Loucy (cell line): ENCODE results near the gene VPS26A.

Experiments used
- H2AFZ ChIP-seq: fragments of 200-600 bp; sonication (generic); 2 replicates; pipeline ENCODE4 v1.6.0; 2016; ENCODE audit warnings: antibody characterized with exemption, mild to moderate bottlenecking, low read length, moderate library complexity
- H3F3A ChIP-seq: fragments of 200-600 bp; 2 replicates; pipeline ENCODE4 v1.6.0; 2016; ENCODE audit warnings: antibody characterized with exemption, low read depth, mild to moderate bottlenecking
- H3K27me3 ChIP-seq: fragments of 200-600 bp; sonication (generic); 2 replicates; pipeline ENCODE4 v1.6.1; 2014; ENCODE audit warnings: low read length, mild to moderate bottlenecking; ENCODE audit not compliant: insufficient read depth, poor library complexity, severe bottlenecking
- H3K36me3 ChIP-seq: fragments of 200-600 bp; sonication (generic); 2 replicates; pipeline ENCODE4 v1.6.1; 2016; ENCODE audit warnings: low read length; ENCODE audit not compliant: insufficient read depth
- H3K4me1 ChIP-seq: fragments of 200-600 bp; sonication (generic); 2 replicates; pipeline ENCODE4 v1.5.1; 2014; ENCODE audit warnings: low read length, mild to moderate bottlenecking; ENCODE audit not compliant: insufficient read depth, poor library complexity, severe bottlenecking
- H3K4me2 ChIP-seq: fragments of 200-600 bp; sonication (generic); 2 replicates; pipeline ENCODE4 v1.6.0; 2014; ENCODE audit warnings: antibody characterized with exemption, low read length, low read depth, mild to moderate bottlenecking; ENCODE audit not compliant: poor library complexity, severe bottlenecking
- H3K4me3 ChIP-seq: fragments of 200-600 bp; sonication (generic); 2 replicates; pipeline ENCODE4 v1.5.1; 2014; ENCODE audit warnings: low read length, mild to moderate bottlenecking, mixed read lengths; ENCODE audit not compliant: poor library complexity, severe bottlenecking
- H3K79me2 ChIP-seq: fragments of 200-600 bp; sonication (generic); 2 replicates; pipeline ENCODE4 v1.6.1; 2014; ENCODE audit warnings: low read length; ENCODE audit not compliant: insufficient read depth
- H3K9ac ChIP-seq: fragments of 200-600 bp; sonication (generic); 2 replicates; pipeline ENCODE4 v1.6.0; 2014; ENCODE audit warnings: mild to moderate bottlenecking, low read depth, low read length, moderate library complexity; ENCODE audit not compliant: poor library complexity, severe bottlenecking
- H3K9me2 ChIP-seq: fragments of 200-600 bp; sonication (generic); replicated peaks from 2 replicates; pipeline ENCODE4 v1.6.1; 2016; ENCODE audit warnings: low read depth, low read length, mixed read lengths
- H3K9me3 ChIP-seq: fragments of 200-600 bp; sonication (generic); 2 replicates; pipeline ENCODE4 v1.6.1; 2014; ENCODE audit warnings: mild to moderate bottlenecking, antibody characterized with exemption, low read length, low read depth; ENCODE audit not compliant: insufficient read depth
- H4K20me1 ChIP-seq: fragments of 200-600 bp; sonication (generic); 2 replicates; pipeline ENCODE4 v1.6.0; 2014; ENCODE audit warnings: antibody characterized with exemption, low read length, mild to moderate bottlenecking; ENCODE audit not compliant: insufficient read depth, poor library complexity, severe bottlenecking
- EZH2phosphoT487 ChIP-seq: fragments of 200-600 bp; IDR thresholded peaks from 2 replicates; pipeline ENCODE4 v1.6.1; 2018; ENCODE audit warnings: antibody characterized with exemption, mild to moderate bottlenecking, moderate library complexity, borderline replicate concordance
- TF ChIP-seq, protein P1 (sequence below): fragments of 200-600 bp; sonication (generic); conservative IDR thresholded peaks from 2 replicates; pipeline ENCODE4 v1.5.1; 2014; ENCODE audit warnings: mild to moderate bottlenecking, antibody characterized with exemption, low read length

Gene VPS26A

DNA sequence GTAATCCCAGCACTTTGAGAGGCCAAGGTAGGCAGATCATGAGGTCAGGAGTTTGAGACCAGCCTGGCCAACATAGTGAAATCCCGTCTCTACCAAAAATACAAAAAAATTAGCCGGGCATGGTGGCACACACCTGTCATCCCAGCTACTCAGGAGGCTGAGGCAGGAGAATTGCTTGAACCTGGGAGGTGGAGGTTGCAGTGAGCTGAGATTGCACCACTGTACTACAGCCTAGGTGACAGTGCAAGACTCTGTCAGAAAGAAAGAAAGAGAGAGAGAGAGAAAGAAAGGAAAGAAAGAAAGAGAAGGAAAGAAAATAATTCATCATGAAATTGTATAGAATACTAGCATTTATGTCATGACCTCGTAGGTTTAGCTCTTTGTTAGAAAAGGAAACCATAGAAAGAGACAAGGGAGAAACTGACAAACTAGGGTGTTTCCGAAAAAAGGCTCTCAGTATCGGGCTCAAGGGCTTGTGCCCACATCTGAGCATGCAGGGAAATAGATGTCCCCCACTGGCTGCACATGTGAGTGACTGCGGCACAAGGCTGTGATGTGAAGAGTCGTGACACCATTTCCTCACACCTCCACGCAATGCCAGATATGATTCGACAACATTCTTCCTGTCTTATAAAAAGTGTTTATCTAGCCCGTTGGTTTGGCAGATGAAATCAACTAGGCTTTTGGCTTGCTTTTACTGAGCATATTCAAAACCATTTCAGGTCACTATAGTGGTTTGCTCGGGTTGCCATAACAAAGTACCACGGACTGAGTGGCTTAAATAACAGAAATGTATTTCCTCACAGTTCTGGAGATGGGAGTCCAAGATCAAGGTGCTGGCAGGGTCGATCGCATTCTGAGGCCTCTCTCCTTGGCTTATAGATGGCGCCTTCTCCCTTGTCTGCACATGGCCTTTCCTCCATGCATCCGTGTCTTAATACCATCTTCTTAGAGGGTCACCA lies 34.1 kb upstream of the VPS26A start:
- H2AFZ ChIP-seq = peak overlapping the region; percentile 8; the same call in 1 of the 2 replicates
- no peaks in the 10 kb centered on the region for H3K9me2 ChIP-seq
- H3K4me3 ChIP-seq = peak overlapping the region; percentile 84

DNA sequence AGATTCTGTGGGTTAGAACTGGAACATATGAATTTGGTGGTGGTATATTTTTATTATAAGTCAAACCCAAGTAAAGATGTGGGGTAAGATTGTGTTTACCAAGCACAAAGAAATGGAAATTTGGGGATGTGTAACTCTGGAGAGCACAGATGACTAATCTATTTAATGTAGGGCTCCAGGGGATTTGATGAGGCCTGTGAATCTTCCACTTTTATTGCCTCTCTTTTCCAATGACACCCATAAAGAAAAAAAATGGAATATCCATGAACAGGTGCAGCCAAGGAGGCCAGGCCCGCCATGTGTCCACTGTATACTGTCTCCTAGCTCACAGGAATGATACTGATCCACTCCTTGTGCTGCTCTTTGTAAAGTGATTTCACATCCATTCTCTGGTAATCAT lies 33.3 kb upstream of the VPS26A start:
- Histone ChIP-seq H3K9me3 (no peaks in the 10 kb centered on the region), H3K4me1 (peaks cover 49% of the 10 kb centered on the region), H4K20me1 (no peaks in the 10 kb centered on the region), H3K36me3 (no peaks in the 10 kb centered on the region), H3K4me2 (peak overlapping the region; percentile 99), H3K27me3 (no peaks in the 10 kb centered on the region), H3F3A (no peaks in the 10 kb centered on the region), H3K79me2 (peaks cover 24% of the 10 kb centered on the region), H3K9me2 (no peaks in the 10 kb centered on the region), H2AFZ (no peak overlapping the region), H3K4me3 (peak overlapping the region; percentile 84), H3K9ac (peak overlapping the region; percentile 35)
- no peak for TF ChIP-seq EZH2phosphoT487
- TF ChIP-seq, protein P1, sequence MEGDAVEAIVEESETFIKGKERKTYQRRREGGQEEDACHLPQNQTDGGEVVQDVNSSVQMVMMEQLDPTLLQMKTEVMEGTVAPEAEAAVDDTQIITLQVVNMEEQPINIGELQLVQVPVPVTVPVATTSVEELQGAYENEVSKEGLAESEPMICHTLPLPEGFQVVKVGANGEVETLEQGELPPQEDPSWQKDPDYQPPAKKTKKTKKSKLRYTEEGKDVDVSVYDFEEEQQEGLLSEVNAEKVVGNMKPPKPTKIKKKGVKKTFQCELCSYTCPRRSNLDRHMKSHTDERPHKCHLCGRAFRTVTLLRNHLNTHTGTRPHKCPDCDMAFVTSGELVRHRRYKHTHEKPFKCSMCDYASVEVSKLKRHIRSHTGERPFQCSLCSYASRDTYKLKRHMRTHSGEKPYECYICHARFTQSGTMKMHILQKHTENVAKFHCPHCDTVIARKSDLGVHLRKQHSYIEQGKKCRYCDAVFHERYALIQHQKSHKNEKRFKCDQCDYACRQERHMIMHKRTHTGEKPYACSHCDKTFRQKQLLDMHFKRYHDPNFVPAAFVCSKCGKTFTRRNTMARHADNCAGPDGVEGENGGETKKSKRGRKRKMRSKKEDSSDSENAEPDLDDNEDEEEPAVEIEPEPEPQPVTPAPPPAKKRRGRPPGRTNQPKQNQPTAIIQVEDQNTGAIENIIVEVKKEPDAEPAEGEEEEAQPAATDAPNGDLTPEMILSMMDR = no peak

More for the DNA sequence above, 34.1 kb upstream of the VPS26A start:
- H4K20me1 ChIP-seq = no peaks in the 10 kb centered on the region
- H3K27me3 ChIP-seq = no peaks in the 10 kb centered on the region
- no peaks in the 10 kb centered on the region for H3K36me3 ChIP-seq
- peak overlapping the region; percentile 99 for H3K4me2 ChIP-seq
- no peaks in the 10 kb centered on the region for H3F3A ChIP-seq
- H3K4me1 ChIP-seq = peaks cover 49% of the 10 kb centered on the region
- H3K9ac ChIP-seq = peak overlapping the region; percentile 35
- H3K79me2 ChIP-seq = peaks cover 24% of the 10 kb centered on the region
- TF ChIP-seq EZH2phosphoT487 = no peak
- TF ChIP-seq, protein P1 = no peak
- H3K9me3 ChIP-seq = no peaks in the 10 kb centered on the region

DNA sequence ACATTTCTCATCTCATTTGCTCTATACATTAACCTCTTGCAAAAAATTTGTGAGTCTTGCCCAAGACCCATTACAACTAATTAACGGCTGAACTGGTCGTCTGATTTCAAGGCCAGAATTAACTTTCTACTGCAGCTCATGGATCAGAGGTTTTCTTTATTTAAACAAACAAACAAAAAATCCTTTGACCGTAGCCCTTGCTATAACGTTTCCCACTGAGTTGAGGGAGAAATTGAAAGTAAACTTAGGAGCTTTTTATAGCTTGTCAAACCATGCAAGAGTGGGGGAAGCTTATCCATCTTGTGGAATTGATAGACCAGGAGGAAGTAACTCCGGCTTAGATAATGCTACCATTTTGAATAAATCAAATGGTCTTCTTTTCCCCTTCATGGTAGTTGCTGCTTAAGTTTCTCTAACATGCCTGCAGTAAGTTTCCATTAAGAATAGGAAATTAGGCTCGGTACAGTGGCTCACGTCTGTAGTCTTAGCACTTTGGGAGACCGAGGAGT lies 32.8 kb upstream of the VPS26A start:
- TF ChIP-seq, protein P1 = no peak
- TF ChIP-seq EZH2phosphoT487 = no peak
- Histone ChIP-seq H3K4me3 (peak overlapping the region; percentile 84), H3K4me2 (peak overlapping the region; percentile 99)

More for the DNA sequence above, 32.8 kb upstream of the VPS26A start:
- Histone ChIP-seq H3K36me3 (no peaks in the 10 kb centered on the region), H3K79me2 (peaks cover 24% of the 10 kb centered on the region), H3K4me1 (peaks cover 45% of the 10 kb centered on the region), H3F3A (no peaks in the 10 kb centered on the region), H2AFZ (no peak overlapping the region), H3K9ac (peak overlapping the region; percentile 35), H3K9me3 (no peaks in the 10 kb centered on the region), H3K9me2 (no peaks in the 10 kb centered on the region), H3K27me3 (no peaks in the 10 kb centered on the region), H4K20me1 (no peaks in the 10 kb centered on the region)
